GM12878 (cell line): ENCODE measurements around the gene FUS. TPM values are rescaled to one million over a fixed set of nuclear protein-coding genes. Genes with fewer than 3 reads are reported as not detected.

Experiments used
- ATAC-seq: fragments of 200-7000 bp; cut with Tn5 transposase; 3 replicates; pipeline ENCODE4 v1.9.1; 2020; ENCODE audit warnings: mild to moderate bottlenecking, moderate library complexity
- BruUV-seq: library from RNA; stranded (reverse); fragments of 400-500 nt; replicated peaks from 2 replicates; lab custom pipeline; 2021; lab: Mats Ljungman, UMichigan
- CTCF ChIA-PET: fragments of 300-600 bp; sonication (Branson Sonifier 250); formaldehyde crosslinking; extraction: SDS; loops from one replicate; lab custom pipeline; 2021; ENCODE audit warnings: inconsistent platforms; lab: Yijun Ruan, JAX
- POLR2A ChIA-PET: fragments of 350-600 bp; formaldehyde crosslinking; extraction: SDS; loops from one replicate; lab custom pipeline; 2021; ENCODE audit warnings: inconsistent platforms; lab: Charles Lee
- RAD21 ChIA-PET: fragments of 300-600 bp; sonication (Branson Sonifier 250); formaldehyde crosslinking; loops from one replicate; lab custom pipeline; 2023; ENCODE audit warnings: antibody characterized with exemption; ENCODE audit not compliant: unreplicated experiment; lab: Charles Lee
- SMC1A ChIA-PET: fragments of 300-600 bp; sonication (Branson Sonifier 250); formaldehyde crosslinking; loops from one replicate; lab custom pipeline; 2023; ENCODE audit not compliant: unreplicated experiment, uncharacterized antibody; lab: Charles Lee
- DNase-seq: peaks from one replicate; pipeline ENCODE4 v3.0.0-alpha.2; 2011; ENCODE audit warnings: low read depth, low spot score
- FAIRE-seq: peaks from 3 replicates; lab custom pipeline; 2011; peaks lifted over from hg19 to GRCh38; lab: Jason Lieb, UNC
- H2AFZ ChIP-seq: 2 replicates; pipeline ENCODE4 v1.6.0; 2011; ENCODE audit warnings: low read depth, low read length, control low read depth; ENCODE audit not compliant: control insufficient read depth
- H3K27ac ChIP-seq: 2 replicates; pipeline ENCODE4 v1.5.1; 2011; ENCODE audit warnings: control low read depth; ENCODE audit not compliant: control insufficient read depth, insufficient read depth
- H3K27me3 ChIP-seq, 2 experiments: replicated peaks in 1 of 2; 2 replicates each; pipeline versions ENCODE4 v1.6.0 to v1.6.1; 2011; ENCODE audit warnings: low read length in 1 of 2; ENCODE audit not compliant: control insufficient read depth in 2 of 2, insufficient read depth in 2 of 2
- H3K36me3 ChIP-seq, 2 experiments: 2 replicates each; pipeline ENCODE4 v1.5.1; 2011; ENCODE audit warnings: low read length in 1 of 2; ENCODE audit not compliant: control insufficient read depth in 2 of 2, insufficient read depth in 2 of 2
- H3K4me1 ChIP-seq: 2 replicates; pipeline ENCODE4 v1.6.1; 2011; ENCODE audit warnings: mild to moderate bottlenecking, low read length, moderate library complexity, mixed read lengths; ENCODE audit not compliant: control insufficient read depth, insufficient read depth
- H3K4me2 ChIP-seq: 2 replicates; pipeline ENCODE4 v1.6.0; 2011; ENCODE audit warnings: control low read depth; ENCODE audit not compliant: control insufficient read depth, insufficient read depth
- H3K4me3 ChIP-seq: fragments of 200-600 bp; sonication (generic); 2 replicates; pipeline ENCODE4 v1.5.1; 2016
- H3K79me2 ChIP-seq: 2 replicates; pipeline ENCODE4 v1.6.0; 2011; ENCODE audit warnings: low read length; ENCODE audit not compliant: control insufficient read depth, insufficient read depth
- H3K9ac ChIP-seq: 2 replicates; pipeline ENCODE4 v1.8.0; 2011; ENCODE audit warnings: low read length, control low read depth, mixed read lengths; ENCODE audit not compliant: control insufficient read depth, insufficient read depth
- H3K9me3 ChIP-seq: replicated peaks from 3 replicates; pipeline ENCODE4 v1.5.1; 2011; ENCODE audit warnings: mild to moderate bottlenecking, low read length; ENCODE audit not compliant: control insufficient read depth, insufficient read depth
- H4K20me1 ChIP-seq: 2 replicates; pipeline ENCODE4 v1.6.0; 2011; ENCODE audit not compliant: control insufficient read depth, insufficient read depth
- HCFC1 ChIP-seq: fragments of 150-350 bp; IDR thresholded peaks from 2 replicates; pipeline ENCODE4 v1.6.1; 2014; ENCODE audit warnings: low read length
- HDAC2 ChIP-seq: fragments of 200-600 bp; sonication (generic); IDR thresholded peaks from 2 replicates; pipeline ENCODE4 v1.6.1; 2017
- IRF4 ChIP-seq: IDR thresholded peaks from 2 replicates; pipeline ENCODE4 v1.6.1; 2011; ENCODE audit warnings: low read depth, low read length
- JUNB ChIP-seq: IDR thresholded peaks from 2 replicates; pipeline ENCODE4 v1.6.1; 2016; ENCODE audit warnings: antibody characterized with exemption, mild to moderate bottlenecking
- LARP7 ChIP-seq: fragments of 450-650 bp; IDR thresholded peaks from 2 replicates; pipeline ENCODE4 v1.6.1; 2017; ENCODE audit warnings: mild to moderate bottlenecking
- MXI1 ChIP-seq: fragments of 150-350 bp; IDR thresholded peaks from 2 replicates; pipeline ENCODE4 v1.6.1; 2011; ENCODE audit warnings: low read depth, mild to moderate bottlenecking, inconsistent platforms, low read length, improper control_type of control experiment
- PAX8 ChIP-seq: fragments of 450-650 bp; IDR thresholded peaks from 2 replicates; pipeline ENCODE4 v1.6.1; 2017; ENCODE audit warnings: mild to moderate bottlenecking, moderate library complexity
- PML ChIP-seq: IDR thresholded peaks from 2 replicates; pipeline ENCODE4 v1.6.1; 2012; ENCODE audit warnings: low read length, inconsistent platforms
- RBBP5 ChIP-seq: fragments of 200-600 bp; sonication (generic); conservative IDR thresholded peaks from 2 replicates; pipeline ENCODE4 v1.6.1; 2016
- RFX5 ChIP-seq: IDR thresholded peaks from 2 replicates; pipeline ENCODE4 v1.6.1; 2011; ENCODE audit warnings: low read depth, low read length, improper control_type of control experiment
- SP1 ChIP-seq: IDR thresholded peaks from one replicate; pipeline ENCODE4 v1.6.1; 2011; ENCODE audit warnings: low read depth, low read length
- TBL1XR1 ChIP-seq: IDR thresholded peaks from 2 replicates; pipeline ENCODE4 v1.6.1; 2012; ENCODE audit warnings: low read depth, low read length, improper control_type of control experiment
- ZBED1 ChIP-seq: IDR thresholded peaks from 2 replicates; pipeline ENCODE4 v1.6.1; 2016; ENCODE audit warnings: borderline replicate concordance
- ZNF384 ChIP-seq: IDR thresholded peaks from 2 replicates; pipeline ENCODE4 v1.6.1; 2012; ENCODE audit warnings: low read depth, mild to moderate bottlenecking, low read length, improper control_type of control experiment, borderline replicate concordance
- WGBS: methylation state at CpG from one replicate; pipeline ENCODE4 v1.1.6; 2016; ENCODE audit warnings: low lambda C conversion rate; ENCODE audit not compliant: insufficient replicate concordance, insufficient coverage; ENCODE audit errors: missing lambda C conversion rate; 5-methylcytosine and 5-hydroxymethylcytosine counted together
- in situ Hi-C: fragments of 300-500 bp; cut with MboI; formaldehyde crosslinking; loops from 9 replicates; pipeline ENCODE4 v1.14.3; 2018; ENCODE audit warnings: mixed read lengths
- intact Hi-C: fragments of 100-400 bp; cut with micrococcal nuclease; formaldehyde crosslinking; loops from one replicate; pipeline ENCODE4 v1.14.2; 2022; ENCODE audit not compliant: unreplicated experiment
- polyA plus RNA-seq, 11 experiments: library from polyadenylated mRNA; depleted of rRNA in 4 of 11; unstranded in 6 of 11; stranded (reverse) in 5 of 11; fragments of >200 nt; fragmentation: Nextera tagmentation in 4 of 11; fragmentation: Illumina TruSeq in 1 of 11; extraction: Ambion mirVana in 4 of 11; extraction: Trizol in 1 of 11; gene quantifications; 1 replicate in 1 of 11; 2 replicates in 10 of 11; pipeline versions ENCODE4 v1.2.1 to v1.2.3, GENCODE V29; 2011 to 2016; ENCODE audit warnings: inconsistent platforms in 2 of 11, missing spikeins in 2 of 11, low read depth in 1 of 11
- total RNA-seq, 4 experiments: library from RNA; depleted of rRNA in 3 of 4; stranded (reverse); fragments of >200 nt in 3 of 4; fragmentation: Illumina TruSeq in 1 of 4; extraction: Trizol in 1 of 4; gene quantifications; 2 replicates each; pipeline versions ENCODE4 v1.2.1 to v1.2.3, GENCODE V29; 2013 to 2021
- TF ChIP-seq, protein P1 (sequence below): fragments of 450-650 bp; formaldehyde crosslinking; IDR thresholded peaks from 2 replicates; pipeline ENCODE4 v1.4.0; 2022; ENCODE audit warnings: mild to moderate bottlenecking, moderate library complexity
- TF ChIP-seq, protein P2 (sequence below): fragments of 450-650 bp; formaldehyde crosslinking; IDR thresholded peaks from 2 replicates; pipeline ENCODE4 v1.5.0; 2022; ENCODE audit warnings: mild to moderate bottlenecking, missing genetic modification characterization

FUS gene
- total and polyA plus RNA-seq, 10 of the 15 experiments (the other 5 are each of a cell fraction or from before 2014, with no cell fraction given): 46.8 to 521 (median 347) TPM

DNA sequence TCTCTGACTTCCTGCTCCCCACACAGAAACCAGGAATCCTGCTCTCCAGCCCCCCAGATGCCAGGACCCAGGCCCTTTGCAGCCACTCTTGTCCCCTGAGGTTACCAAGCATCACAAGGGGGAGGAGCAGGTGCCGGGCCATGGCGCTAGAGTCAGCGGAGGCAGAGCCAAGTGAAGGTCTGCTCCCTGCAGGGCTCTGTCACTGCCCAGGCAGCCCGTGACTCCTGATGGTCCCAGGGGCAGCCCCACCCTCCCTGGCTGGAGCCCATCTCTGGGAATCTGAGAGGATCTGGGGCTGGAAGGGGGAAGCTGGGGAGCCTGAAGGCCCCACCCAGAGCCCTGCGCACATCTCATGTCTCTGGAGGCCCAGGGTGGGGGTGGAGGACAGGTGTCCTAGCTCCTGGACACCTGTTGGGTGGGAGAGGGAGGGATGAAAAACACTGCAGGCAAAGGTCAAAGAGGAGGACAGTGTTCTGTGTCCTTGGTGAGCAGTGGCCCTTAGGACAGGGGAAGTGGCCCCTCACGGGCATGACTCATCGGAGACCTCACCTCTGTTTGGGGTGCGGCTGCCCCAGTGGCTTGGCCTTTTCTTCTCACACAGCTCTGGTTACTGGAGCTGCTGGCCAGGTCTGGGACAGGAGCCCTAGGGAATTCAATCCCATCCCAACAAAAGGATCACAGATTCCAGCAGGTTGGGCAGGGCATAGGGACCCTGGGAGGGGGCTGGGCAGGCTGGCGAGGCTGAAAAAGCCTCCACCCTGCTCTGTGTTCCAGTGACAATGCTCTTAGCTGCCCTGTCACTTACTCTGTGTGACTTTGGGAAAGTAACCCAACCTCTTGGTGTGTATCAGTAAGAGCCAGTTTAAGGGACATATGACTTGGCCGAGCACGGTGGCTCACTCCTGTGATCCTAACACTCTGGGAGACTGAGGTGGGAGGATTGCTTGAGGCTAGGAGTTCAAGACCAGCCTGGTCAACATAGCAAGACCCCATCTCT lies 29.7 kb upstream of the FUS start, which contains the start of gene PRSS36:
TSS of gene PRSS36 (minus strand) at position 173 of the 997 bp plus-strand sequence. CDS start at position 142, 31 bp downstream.
- BruUV-seq: no TSS peak
- H2AFZ ChIP-seq: no peak within 1 kb of the TSS
- H3K36me3 ChIP-seq: no peaks in the 10 kb centered on the region
- intact Hi-C loops: no loop called here
- ChIA-PET CTCF (interaction anchor here (1.3 kb wide), 1 partner anchor 233 kb away, joined by 3 read pairs; no protein-coding TSS in a partner anchor), POLR2A (no interaction called here), RAD21 (interaction anchor here (1.2 kb wide), 1 partner anchor 183 kb away, joined by 3 read pairs; no protein-coding TSS in a partner anchor), SMC1A (interaction anchor here (1.1 kb wide), 1 partner anchor 8 kb away, joined by 3 read pairs; no protein-coding TSS in a partner anchor)
- TF ChIP-seq ZBED1: no peak
- no peak for TF ChIP-seq HCFC1
- no peak for TF ChIP-seq TBL1XR1
- TF ChIP-seq SP1: no peak
- no peak for TF ChIP-seq RFX5
- no peak for TF ChIP-seq HDAC2
- no peak for TF ChIP-seq JUNB
- no peak for TF ChIP-seq ZNF384
- no peak for TF ChIP-seq IRF4
- TF ChIP-seq PML: no peak
- no peak for TF ChIP-seq PAX8
- TF ChIP-seq, protein P1, sequence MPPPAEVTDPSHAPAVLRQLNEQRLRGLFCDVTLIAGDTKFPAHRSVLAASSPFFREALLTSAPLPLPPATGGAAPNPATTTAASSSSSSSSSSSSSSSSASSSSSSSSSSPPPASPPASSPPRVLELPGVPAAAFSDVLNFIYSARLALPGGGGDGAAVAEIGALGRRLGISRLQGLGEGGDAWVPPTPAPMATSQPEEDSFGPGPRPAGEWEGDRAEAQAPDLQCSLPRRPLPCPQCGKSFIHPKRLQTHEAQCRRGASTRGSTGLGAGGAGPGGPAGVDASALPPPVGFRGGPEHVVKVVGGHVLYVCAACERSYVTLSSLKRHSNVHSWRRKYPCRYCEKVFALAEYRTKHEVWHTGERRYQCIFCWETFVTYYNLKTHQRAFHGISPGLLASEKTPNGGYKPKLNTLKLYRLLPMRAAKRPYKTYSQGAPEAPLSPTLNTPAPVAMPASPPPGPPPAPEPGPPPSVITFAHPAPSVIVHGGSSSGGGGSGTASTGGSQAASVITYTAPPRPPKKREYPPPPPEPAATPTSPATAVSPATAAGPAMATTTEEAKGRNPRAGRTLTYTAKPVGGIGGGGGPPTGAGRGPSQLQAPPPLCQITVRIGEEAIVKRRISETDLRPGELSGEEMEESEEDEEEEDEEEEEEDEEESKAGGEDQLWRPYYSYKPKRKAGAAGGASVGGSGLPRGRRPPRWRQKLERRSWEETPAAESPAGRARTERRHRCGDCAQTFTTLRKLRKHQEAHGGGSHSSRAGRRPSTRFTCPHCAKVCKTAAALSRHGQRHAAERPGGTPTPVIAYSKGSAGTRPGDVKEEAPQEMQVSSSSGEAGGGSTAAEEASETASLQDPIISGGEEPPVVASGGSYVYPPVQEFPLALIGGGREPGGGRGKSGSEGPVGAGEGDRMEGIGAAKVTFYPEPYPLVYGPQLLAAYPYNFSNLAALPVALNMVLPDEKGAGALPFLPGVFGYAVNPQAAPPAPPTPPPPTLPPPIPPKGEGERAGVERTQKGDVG (CRISPR knock-in tag): no peak
- no peak for TF ChIP-seq RBBP5
- TF ChIP-seq, protein P2, sequence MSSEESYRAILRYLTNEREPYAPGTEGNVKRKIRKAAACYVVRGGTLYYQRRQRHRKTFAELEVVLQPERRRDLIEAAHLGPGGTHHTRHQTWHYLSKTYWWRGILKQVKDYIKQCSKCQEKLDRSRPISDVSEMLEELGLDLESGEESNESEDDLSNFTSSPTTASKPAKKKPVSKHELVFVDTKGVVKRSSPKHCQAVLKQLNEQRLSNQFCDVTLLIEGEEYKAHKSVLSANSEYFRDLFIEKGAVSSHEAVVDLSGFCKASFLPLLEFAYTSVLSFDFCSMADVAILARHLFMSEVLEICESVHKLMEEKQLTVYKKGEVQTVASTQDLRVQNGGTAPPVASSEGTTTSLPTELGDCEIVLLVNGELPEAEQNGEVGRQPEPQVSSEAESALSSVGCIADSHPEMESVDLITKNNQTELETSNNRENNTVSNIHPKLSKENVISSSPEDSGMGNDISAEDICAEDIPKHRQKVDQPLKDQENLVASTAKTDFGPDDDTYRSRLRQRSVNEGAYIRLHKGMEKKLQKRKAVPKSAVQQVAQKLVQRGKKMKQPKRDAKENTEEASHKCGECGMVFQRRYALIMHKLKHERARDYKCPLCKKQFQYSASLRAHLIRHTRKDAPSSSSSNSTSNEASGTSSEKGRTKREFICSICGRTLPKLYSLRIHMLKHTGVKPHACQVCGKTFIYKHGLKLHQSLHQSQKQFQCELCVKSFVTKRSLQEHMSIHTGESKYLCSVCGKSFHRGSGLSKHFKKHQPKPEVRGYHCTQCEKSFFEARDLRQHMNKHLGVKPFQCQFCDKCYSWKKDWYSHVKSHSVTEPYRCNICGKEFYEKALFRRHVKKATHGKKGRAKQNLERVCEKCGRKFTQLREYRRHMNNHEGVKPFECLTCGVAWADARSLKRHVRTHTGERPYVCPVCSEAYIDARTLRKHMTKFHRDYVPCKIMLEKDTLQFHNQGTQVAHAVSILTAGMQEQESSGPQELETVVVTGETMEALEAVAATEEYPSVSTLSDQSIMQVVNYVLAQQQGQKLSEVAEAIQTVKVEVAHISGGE (CRISPR knock-in tag): no peak
- TF ChIP-seq LARP7: no peak
- no peak for TF ChIP-seq MXI1
- H3K4me2 ChIP-seq: no peak within 1 kb of the TSS
- WGBS: 57% methylated on average over 11 of the region's 11 CpGs
- no peak within 1 kb of the TSS for H3K27ac ChIP-seq
- H3K27me3 ChIP-seq: no peaks in the 10 kb centered on the region
- H3K4me1 ChIP-seq: no peaks in the 10 kb centered on the region
- no peaks in the 10 kb centered on the region for H3K9me3 ChIP-seq
- FAIRE-seq (no peak), ATAC-seq (no peak), DNase-seq (no peak)
- H4K20me1 ChIP-seq: peaks cover 3% of the 10 kb centered on the region; the same call in 1 of the 2 replicates
- in situ Hi-C loops: loop anchor here (10.0 kb wide), 1 partner anchor 725 kb away; the partner anchor contains the start of gene ZNF267
- no peak within 1 kb of the TSS for H3K9ac ChIP-seq
- H3K79me2 ChIP-seq: no peaks in the 10 kb centered on the region
- no peak within 1 kb of the TSS for H3K4me3 ChIP-seq
